ENCODE results near the gene CNTNAP2.

CNTNAP2 gene

DNA sequence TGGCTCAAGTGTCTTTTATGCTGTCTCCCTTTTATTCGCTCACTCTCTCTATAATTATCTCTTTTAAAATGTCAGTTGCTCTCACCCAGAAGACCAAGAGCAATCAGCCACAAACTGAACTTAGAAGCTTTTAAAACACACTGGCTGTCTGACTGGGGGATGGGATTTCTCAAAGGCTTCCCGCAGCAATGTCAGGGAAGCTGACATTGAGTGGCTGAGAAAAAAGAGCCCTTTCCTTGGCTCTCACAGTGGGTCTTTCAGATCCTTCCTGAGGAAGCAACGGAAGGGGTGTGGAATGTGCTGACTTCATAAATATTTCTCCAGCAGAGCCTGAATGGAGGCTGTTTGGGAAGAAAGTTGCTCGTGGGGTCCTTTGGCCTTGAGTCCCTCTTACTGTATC is 2028.2 kb downstream of the CNTNAP2 start:
- no peak for DNase-seq

DNA sequence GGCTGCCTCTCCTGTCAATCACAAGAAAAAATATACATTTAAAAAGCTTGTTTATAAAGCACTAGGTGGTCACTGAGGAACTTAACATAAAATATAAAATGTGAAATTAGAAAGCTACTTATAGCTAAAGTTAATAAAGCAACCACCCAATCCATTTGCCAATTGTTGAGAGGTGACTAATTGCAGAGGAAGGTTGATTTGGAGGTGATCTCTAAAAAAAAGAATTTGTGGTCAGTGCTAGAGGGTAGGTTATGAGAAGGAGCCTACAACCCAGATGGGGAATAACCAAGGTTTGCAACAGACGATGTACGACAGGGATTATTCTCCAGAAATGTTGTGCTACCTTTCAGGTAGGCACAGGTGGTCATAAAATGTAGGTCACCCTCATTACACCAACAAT is 2029.7 kb downstream of the CNTNAP2 start:
- no peak for DNase-seq

DNA sequence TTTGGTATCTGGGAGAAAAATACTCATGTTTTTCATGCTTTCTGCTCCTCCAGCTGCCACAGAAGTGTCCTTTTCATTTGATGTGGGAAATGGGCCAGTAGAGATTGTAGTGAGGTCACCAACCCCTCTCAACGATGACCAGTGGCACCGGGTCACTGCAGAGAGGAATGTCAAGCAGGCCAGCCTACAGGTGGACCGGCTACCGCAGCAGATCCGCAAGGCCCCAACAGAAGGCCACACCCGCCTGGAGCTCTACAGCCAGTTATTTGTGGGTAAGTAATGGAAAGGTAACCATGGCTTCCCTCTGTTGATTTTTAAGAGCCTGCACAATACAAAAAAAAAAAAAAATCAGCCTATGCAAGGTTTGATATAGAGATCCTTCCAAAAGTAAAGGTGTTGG is 2030.8 kb downstream of the CNTNAP2 start:
- no peak for DNase-seq

DNA sequence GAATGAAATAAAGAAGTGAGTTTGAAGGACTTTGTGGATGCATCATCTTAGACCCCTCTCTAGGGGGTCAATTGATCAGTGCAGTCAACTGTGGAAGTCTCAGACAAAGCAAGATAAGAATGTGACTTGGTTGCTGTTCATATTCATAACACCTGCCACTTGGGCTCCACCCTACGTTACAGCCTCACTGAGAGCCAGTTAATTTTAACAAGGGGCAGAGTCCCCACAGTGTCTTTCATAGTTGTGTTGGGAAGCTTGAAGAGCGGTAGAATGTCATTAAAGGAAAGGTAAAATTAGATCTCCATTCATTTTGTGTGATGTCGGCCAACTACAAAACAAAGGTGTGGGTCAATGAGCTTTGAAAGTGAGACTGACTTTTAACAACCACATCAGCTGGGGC is 2031.9 kb downstream of the CNTNAP2 start:
- no peak for DNase-seq

DNA sequence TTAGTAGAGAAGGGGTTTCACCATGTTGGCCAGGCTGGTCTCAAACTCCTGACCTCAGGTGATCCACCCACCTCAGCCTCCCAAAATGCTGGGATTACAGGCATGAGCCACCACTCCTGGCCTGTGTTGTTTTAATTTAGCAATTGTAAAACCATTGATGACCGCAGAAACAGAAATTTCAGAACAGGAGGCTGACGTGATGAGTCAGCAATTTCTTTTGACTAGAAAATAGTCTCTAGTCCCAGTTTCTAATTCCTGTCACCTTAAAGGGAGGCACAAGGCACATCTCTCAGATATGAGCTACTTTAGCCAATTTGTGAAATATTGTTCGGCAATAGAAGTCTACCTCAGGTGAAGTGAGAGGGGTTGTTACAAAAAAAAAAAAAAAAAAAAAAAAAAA is 2033.1 kb downstream of the CNTNAP2 start:
- DNase-seq, result no peak

DNA sequence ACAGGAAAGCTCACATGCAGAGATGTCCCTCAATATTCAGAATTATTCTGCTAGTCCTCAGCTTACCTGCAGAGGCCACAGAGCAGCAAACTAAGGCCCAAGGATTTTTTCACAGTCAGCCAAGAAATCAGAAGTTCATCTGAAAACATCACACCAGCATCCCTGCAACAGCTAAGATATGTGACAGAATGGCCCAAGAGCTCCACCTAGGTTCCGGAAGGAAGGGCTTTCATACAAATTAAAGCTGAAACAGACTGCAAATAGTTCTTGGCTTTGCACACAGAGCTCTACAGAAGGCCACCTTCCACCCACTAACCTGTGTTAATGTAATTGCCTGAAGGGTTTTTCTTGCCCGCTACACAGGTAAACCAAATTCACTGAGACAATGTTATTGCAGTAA is 2035.2 kb downstream of the CNTNAP2 start:
- no peak for DNase-seq

DNA sequence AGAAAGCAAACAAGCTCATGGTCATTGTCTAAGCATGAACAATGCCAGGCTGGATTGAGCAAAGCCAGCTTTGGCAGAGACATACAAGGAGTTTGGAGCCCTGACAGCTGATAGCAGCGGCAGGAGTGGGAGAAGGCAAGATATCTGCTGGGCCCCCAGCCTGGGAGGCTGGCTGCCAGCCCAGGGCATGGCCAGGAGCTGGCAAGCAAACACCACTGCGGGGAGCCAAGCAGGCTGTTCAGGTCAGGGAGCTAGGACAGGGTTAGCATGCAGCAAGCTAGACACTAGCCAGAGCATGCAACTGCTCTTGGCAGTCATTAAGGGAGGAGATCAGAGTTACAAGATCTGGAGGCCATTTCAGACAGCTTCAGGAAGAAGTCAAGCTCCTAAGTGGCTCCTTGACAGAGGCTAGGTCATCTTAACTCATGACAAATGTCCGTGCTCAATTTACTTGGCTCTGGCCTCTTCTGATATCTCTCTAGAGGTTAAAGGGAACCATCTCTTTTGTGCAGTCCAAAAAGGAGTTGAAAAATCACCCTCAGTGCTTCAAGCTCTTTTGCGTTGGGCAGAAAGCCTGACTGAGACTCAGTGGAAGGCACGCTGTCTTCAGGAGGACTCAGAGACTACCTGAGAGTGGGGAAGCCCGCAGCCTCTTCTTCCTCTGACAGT is 2037.1 kb downstream of the CNTNAP2 start:
- DNase-seq, result no peak

DNA sequence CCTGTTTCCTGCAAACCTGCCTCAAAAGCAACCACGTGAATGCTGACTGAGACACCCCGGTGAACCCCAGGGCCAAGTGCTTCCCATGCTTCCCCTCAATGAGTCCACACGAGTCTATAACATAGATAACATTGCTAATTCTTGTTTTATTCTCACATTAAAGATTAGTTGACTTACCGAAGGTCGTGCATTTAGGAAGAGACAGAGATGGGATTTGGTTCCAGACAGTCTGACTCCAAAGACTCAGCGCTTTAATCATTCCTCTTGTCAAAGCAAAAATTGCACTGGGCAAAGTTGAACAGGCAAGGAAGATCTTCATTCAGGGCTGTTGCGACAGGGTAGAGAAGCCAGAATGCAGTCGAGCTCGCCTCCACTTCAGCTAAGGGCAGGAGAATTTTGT is 2038.4 kb downstream of the CNTNAP2 start:
- DNase-seq, result no peak

DNA sequence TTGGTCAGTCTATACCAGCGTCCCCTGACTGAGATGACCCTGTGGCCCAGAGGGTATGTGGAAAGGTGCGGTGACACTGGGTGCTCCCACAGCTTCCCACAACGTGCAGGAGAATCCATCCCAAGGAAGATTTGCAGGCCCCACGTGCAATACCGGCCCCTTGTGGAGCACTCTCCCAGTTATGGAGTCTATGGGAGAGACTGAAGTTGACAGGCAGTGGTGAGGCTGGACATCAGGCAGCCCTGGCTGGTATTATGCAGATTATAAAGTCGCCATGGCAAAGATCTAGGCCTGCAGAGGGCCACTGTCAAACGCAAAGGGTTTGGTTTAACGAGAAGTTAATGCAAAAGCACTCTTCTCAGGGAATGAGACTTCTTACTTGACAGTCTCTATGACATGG is 2039.2 kb downstream of the CNTNAP2 start:
- no peak for DNase-seq

DNA sequence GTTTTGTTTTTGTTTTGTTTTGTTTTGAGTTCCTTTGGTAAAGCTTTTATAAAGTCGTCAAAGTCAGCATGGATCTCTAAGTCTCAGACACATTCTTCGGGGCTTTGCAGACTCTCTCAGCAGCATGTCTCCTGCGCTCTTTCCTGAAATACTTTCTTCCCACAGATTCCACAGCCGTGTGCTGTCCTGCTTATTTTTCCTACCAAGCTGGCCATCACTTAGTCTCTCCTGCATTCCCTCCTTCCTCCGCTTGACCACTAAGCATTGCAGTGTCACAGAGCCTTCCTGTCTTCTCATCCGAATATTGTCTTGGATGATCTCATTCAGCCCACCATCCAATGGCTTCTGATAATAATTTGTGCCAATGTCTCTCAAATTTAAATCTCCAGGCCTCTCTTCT is 2039.6 kb downstream of the CNTNAP2 start:
- DNase-seq, result no peak

DNA sequence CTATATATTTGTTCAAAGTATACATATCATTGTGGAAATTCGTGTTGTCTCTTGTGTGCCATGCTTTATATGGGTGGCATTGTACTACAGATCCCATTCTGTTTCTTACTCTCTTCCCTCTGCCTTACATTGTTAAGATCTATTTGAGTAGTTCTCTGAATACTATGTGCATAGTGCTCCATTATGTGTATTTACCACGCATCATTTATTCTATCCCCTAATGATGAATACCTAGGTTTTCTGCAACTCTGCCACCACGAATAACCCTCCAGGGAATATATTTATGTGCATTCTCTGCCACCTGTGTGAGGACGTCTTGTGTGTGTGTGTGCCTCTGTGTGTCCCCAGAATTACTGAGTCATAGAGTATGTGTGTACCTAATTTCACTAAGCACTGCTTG is 2042.7 kb downstream of the CNTNAP2 start:
- no peak for DNase-seq

DNA sequence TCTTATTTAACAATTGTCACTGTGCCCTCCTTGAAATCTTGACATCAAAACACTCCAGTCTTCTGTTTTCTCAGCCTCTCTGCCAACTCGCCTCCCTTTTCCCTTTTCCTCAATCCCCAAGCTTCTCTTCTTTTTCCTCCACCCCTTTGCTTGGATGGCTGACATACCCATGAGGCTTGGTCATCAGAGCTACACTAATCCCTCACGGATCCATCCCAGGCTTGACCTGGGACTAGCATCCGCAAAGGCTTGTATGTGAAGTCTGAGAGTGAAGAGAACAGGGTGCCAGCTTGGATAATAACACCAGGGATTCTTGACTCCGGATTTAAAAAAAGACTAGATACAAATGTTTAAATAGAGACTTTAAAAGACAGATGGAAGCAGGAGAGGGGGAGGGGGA is 2045.2 kb downstream of the CNTNAP2 start:
- DNase-seq, result no peak

DNA sequence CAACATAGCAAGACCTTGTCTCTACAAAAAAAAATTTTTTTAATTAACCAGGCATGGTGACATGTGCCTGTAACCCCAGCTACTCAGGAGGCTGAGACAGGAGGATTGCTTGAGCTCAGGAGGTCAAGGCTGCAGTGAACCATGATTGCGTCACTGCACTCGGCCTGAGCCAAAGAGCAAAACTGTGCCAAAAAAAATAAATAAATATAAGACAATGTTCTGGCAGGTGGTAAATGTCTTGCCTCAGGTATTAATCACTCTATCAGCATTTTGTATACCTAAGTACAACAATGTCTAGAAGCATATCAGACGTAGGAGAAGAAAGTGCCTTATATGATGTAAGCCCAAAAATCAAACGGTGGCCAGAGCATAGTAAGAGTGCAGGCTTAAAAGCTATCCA is 2046.2 kb downstream of the CNTNAP2 start:
- no peak for DNase-seq

DNA sequence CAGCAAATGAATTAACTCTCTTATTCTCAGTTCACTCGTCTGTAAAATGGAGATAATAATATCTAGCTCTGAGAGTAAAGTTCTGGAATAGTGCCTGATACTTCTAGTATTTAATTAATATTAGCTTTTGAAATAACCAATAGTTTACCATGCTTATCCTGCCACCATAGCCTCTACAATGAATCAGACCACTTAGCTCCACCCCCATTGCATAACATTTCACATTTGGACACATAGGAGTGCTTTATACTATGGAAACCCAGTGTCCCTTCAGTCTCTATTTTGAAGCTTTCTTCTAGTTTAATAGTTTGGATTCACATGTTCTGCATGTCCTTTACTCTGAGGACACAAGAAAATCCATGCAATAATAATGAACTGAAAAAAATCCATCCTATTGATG is 2046.6 kb downstream of the CNTNAP2 start:
- DNase-seq, result no peak

DNA sequence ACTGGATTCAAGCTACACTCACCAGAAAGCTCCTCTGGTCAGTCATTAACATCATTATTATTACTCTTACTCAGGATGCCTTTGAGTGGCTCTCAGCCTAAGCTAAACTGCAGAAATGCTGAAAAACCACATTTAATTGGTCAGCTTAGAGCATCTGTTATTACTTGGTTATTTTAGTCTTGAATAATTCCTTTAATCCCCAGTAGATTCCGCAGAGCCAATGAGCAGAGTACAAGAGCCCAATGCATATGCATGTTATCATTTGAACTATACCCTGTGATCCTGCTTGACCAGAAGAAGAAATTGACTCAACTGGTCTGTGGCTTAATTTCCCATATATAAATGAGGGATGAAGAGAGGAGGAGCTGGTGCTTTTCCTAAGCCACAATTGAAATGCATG is 2056.3 kb downstream of the CNTNAP2 start:
- no peak for DNase-seq

DNA sequence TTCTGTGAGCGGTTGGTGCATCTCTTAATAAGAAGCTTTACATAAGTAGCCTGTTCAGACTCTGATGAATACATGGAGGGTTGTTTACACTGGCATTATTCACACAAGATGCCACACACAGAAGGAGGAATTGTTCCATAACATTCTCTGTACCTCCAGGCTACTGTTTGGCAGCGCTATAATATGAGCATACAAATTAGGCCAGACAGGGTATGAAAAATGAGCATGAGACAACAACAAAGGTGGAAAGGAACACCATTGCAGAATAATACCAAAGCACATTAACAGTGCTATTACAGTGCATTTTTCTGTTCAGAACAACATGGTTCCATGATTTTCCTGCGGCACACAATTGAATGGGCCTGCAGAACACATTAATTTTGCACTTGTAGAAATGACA is 2056.8 kb downstream of the CNTNAP2 start:
- no peak for DNase-seq

DNA sequence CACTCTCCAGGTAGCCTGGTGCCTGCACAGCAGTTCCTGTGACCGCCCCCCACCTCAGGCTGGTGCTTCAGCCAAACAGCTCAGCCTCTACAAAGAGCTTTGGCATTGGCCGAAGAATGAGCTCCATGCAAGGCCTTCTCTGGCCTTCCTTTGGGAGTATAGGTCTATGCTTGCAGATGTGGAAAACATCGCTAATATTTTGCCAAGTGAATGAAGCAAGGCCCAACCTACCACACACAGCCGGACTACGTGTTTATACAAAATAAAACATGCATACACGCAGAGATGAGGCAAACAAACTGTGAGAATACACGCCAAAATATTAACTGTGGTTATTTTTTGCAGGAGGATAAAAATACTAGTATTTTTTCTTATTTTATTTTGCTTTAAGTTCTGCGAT is 2057.8 kb downstream of the CNTNAP2 start:
- no peak for DNase-seq

DNA sequence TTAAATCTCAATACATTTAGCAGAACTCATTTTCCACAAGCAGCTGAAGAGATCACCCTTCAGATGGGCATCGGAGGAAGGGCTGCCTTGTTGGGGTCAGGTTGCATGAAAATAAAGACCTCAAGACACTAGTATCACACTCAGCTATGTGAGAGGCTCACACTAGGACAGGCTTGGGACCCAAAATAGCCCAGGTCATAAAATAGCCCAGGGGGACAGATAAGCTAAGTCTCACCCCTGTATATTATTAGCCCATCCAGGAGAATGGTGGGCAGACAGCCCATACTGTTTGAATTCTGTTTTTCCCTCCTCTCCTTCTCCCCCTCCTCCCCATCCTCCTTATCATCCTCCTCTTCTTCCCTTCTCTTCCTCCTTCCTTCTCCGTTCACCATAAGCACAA is 2058.9 kb downstream of the CNTNAP2 start:
- DNase-seq, result no peak

DNA sequence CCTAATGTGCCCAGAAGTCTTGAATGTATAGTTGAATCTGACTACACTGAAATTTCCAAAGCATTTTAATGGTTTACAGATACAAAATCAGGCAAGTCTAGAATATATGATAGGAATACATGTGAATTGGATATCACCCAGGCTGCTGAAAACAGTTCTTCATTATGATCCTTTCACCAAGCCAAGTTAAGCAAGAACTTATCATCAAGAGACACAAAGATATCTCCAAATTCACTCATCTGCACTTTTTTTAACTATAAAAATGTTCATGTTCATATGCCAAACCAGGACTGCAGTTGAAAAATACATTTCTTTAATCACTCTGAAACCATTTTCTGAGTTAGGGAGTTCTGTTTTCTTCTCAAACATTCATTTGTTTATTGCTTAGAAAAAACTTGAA is 2061.4 kb downstream of the CNTNAP2 start:
- DNase-seq, result no peak

DNA sequence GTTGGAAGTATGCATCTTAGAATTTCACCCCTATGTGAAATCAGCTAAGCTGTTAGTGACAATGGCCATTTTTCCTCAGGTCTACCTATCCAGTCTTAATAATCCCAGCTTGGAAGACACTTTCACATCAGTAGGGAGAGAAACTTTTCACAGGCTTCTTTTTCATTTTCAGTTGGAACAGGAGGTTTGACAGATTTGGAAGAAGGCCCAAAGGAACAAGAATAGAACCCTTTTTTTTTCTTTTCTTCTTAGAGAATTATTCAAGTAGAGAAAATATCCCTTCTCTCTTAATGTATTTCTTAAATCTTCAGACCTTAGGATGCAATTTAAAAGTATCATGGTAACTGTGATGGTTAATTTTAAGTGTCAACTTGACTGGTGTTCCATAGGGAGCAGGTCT is 2063.5 kb downstream of the CNTNAP2 start:
- DNase-seq, result no peak

DNA sequence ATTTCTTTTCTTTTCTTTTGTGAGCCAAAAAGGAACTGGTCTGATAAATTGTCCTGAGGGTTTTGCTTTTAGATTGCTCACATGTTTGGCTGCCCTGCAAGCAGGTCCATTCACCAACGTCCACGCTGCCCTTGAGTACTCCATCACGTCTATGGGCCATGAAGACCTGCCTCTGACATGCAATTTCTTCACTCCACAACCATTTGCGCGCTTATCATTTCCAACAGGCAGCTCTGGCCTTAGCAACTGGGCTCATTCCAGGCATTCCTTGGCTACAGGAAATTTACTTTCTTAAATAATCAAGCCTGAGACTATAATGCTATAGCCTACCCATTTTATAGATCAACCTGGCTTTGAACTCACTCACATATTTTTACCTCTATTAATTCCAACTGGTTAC is 2065.7 kb downstream of the CNTNAP2 start:
- DNase-seq, result no peak

DNA sequence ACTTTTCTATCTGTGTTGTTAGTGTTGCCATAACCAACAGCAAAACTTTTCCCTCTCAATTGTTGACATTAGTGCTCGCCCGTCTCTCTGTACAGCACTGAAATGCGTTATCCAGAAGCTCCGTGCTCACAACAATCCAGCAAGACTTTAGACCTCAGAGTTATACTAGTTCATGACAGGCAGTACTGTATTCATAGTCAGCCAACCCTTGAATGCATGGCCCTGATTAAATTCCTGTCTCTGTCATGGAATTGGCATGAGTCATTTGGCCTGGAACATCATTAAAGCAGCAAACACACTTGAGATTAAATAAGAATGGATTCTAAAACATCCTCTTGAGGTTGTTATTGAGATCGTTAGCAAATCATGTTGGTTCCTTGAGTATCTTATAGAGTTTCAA is 2068.4 kb downstream of the CNTNAP2 start:
- DNase-seq, result no peak

DNA sequence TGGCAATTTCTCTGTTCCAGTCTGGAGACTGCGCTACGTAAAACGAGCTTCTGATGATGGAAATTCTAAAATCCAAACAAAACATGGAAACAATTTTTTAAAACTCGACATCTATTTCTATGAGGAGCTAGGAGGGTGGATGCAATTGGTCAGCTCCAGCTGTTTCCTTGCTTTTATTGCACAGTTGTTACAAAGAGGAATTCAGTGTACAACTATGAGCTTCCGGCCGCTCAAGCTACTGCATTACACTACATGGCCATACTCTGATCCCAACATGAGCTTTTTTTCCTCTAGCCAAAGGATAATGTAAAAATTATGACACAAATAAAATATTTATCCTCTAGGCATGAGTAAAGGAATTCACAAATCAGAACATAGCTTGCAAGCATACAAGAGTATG is 2070.9 kb downstream of the CNTNAP2 start:
- no peak for DNase-seq

DNA sequence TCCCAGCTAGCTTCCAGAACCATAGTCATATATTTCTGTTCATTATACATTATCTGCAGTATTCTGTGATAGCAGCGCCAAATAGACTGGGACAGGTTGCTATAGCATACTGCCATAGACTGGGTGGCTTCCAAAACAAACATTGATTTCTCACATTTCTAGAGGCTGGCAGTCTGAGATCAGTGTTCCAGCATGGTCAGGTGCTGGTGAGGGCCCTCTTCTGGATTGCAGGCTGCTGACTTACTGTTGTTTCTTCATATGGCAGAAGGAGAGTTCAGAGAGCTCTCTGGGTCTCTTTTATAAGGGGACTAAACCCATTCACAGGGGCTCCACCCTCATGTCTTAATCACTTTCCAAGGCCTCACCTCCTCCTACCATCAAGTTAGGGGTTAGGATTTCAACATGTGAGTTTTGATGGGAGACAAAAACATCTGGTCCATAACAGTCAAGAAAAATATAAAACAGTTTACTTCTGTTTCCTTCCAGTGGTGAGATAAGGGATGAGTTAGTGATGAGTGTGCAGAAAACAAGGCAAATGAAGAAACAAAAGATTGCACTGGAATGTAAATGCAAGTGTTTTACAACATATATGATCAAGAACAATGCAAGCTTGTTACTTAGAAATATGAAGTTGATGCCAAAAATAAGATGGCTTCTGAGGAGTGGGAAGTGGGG is 2074.9 kb downstream of the CNTNAP2 start:
- peak; percentile 43 for DNase-seq

DNA sequence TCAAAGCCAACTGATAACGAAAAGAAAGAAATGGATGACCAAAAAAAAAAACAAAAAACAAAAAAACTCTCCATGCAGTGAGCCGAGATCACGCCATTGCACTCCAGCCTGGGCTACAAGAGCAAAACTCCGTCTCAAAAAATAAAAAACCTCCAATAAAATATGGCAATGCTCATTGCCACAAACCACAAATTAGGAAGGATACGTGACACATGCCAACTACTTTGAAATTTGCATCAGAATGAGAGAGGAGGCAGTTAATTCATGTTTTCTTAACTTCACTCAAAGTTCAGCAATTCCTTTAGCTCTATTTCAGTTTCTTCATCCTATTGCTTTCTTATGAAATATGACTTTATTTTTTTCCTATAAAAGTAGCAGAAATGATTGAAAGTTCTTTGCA is 2075.9 kb downstream of the CNTNAP2 start:
- DNase-seq, result no peak

Measured in NCI-H510A treated with DMSO at 0.1 percent for 48 hours (cell line).